NCI-H2196 treated with DMSO at 0.1 percent for 48 hours (cell line): ENCODE measurements around the gene PERCC1.
A peak's percentile ranks its signal among the peaks of the same experiment; 100 is the strongest.

Experiments used
- DNase-seq: peaks from one replicate; lab custom pipeline; 2025; ENCODE audit not compliant: unreplicated experiment; lab: John Stamatoyannopoulos, UW

Gene PERCC1

DNA sequence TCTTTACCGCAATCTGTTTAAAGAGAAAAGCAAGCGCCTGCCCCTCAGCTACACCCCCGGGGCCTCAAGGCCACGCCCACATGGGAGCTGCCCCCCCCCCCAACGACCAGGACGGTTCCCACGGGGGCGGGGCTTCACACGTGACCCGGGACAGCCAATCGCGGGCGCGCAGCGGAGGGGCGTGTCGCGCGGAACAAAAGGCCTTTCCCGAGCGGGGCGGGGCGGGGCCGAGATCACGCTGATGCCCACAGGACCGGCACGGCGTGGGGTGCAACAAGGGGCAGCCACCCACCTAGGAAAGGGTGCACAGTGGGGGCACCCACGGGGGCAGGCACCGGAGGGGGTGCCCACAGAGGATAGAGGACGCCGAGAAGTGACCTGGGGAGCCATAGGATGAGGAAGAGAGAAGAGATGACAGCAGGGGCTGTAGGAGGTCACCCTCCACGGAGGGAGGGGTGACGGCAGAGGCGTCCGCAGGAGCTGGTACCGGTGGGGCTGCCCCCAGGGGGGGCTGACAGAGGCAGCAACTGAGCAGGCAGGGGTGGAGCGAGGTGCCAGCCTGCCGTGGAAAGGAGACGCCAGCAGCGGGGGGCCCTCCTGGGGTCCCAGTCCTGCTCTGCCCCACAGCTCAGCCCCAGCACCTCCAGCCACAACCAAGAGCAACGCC, 22.6 kb upstream of the PERCC1 start:
- peak; percentile 64 for DNase-seq

GRCh38 chr16:1412847-1413246, 18.0 kb upstream of the PERCC1 start:
- DNase-seq, result no peak

DNA sequence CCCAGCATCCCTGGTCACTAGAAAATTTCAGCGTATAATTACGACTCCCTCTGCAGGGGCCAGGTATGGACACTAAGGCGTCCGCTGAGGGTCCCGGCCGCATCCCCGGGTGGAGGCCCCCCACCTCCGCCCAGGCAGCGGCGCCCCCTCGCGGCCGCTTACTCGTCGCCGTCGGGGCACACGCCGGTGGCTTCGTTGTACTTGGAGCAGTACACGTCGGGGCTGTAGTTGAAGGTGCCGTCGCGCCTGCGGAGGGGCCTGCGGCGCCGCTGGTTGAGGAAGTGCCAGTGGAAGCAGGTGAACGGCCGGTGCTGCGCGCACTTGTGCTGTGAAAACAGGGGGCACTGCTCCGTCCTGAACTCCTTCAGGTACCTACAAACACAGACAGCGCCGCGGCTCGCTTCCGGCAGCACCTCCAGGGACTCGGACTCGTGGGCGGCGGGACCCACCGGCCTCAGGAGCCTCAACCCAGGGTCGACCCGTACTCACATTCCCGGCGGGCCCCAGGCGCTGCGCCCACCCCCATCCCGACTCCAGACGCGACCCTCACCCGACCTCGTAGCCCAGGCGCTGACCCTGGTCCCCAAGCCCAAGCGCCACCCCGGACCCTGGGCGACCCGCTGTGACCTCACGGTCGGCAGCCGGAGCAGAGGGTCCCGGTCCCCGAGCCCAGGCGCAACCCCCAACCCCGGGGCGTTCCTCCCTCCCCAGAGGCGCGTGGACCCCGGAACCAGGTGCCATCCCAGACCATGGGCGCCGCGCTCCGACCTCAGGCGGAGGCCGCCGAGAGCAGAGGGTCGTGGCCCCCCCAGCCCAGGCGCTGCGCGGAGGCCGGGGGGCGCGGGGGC, 17.0 kb upstream of the PERCC1 start:
- peak; percentile 16 for DNase-seq

DNA sequence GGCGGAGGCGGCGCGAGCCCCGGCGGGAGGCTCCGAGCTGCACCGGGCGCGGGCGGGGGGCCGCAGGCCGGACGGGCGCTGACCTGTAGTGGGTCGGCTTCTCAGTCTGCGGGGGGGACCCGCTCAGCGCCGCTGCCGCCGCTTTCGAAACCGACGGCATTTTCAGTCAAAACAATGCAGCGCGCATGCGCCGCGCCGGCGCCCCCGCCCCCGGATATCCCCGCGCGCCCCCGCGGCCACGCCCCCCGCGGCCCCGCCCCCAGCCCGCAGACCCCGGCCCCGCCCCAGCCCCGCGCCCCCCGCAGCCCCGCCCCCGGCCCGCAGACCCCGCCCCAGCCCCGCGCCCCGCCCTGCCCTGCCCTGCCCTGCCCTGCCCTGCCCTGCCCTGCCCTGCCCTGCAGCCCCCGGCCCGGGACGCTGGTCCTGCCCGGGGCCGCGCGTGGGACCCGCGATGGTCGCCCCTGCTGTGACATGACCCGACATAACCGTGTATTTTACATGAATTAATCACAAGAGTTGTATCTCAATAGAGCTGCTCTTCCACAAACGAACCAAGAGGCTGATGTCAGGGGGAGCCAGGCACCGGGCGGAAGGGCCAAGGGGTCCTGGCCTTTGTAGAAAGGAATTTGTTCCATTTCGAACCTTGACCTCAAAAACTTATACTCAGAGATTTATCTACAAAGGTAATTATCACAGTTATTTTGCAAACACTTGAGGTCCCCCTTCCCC, 16.2 kb upstream of the PERCC1 start, which contains the start of gene UNKL:
Gene UNKL, minus strand, starts transcription at position 173 of the 729 bp plus-strand sequence. Its CDS starts 13 bp downstream, at position 160.
- DNase-seq, result no peak

DNA sequence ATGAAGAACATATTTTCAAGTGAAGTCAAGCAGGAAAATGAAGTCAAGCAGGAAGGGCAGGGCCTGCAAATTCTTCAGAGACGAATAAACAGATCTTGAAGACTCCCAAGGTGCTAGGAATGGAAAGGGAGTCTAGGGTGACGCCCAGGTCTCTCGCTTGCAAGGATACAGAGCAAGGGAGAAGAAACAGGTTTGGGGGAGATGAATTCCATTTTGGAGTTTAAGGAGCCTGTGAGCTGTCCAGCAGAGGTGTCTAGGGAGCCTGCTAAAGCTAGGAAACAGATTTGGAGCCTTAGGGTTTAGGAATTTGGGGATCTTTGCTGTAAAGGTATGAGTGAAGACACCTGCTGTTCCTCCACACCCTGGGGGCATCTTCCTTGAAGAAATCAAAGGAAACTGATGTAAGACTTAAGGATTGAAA, 14.3 kb upstream of the PERCC1 start:
- DNase-seq, result no peak

- DNase-seq, result no peak
Measured at GRCh38 chr16:1420111-1420539, 10.8 kb upstream of the PERCC1 start.

DNA sequence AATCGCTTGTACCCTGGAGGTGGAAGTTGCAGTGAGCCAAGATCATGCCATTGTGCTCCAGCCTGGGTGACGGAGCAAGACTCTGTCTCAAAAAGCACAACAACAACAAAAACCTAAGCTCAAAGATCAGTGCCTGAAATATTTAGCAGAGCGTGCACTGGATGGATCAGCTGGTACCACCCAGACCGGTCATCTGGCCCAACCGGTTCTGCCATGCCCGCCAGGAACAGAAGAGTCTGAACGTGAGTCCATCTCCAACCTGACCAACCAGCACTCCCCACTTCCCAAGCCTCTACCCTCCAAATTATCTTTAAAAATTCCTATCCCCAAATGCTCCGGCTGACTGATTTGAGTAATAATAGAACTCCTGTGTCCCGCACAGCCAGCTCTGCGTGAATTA, 8.8 kb upstream of the PERCC1 start:
- no peak for DNase-seq

DNA sequence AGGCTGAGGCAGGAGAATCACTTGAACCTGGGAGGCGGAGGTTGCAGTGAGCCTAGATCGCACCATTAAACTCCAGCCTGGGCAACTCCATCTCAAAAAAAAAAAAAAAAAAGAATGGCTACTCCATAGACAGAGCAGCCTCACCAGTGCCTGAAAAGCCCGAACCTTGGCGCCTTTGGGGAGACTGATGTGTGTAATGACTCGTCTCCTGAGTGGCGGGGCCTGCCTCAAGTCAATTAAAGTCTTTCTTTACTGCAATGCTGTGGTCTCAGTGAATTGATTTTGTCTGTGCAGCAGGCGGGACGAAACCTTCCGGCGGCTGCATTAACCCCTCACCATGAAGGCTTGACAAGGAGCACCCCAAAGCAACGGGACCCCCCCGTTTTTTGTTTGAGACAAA, 6.8 kb upstream of the PERCC1 start:
- DNase-seq, result no peak

- DNase-seq, result no peak
Measured at GRCh38 chr16:1425616-1426370, 5.1 kb upstream of the PERCC1 start.

GRCh38 chr16:1426734-1427471, 4.0 kb upstream of the PERCC1 start:
- no peak for DNase-seq

- no peak for DNase-seq
Measured at GRCh38 chr16:1427473-1428461, 3.1 kb upstream of the PERCC1 start.

- no peak for DNase-seq
Measured at GRCh38 chr16:1428511-1428910, 2.4 kb upstream of the PERCC1 start.

DNA sequence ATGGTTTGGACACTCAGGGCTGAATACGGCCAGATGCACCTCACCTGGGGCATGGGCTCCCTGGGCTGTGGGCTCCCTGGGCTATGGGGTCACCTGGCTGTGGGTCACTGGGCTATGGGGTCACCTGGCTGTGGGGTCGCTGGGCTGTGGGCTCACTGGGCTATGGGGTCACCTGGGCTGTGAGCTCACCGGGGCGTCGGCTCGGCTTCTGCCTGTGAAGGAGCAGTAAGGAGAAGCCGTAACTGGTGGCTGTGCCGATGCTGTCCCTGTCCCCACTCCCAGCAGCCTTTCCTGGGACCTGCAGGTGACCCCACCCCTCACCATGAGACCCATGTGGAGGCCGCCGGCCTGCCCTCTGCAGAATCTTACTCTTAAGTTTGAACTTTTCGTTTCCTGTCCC, 1.9 kb upstream of the PERCC1 start:
- DNase-seq, result no peak

GRCh38 chr16:1429631-1430030, 1.2 kb upstream of the PERCC1 start:
- DNase-seq, result no peak

DNA sequence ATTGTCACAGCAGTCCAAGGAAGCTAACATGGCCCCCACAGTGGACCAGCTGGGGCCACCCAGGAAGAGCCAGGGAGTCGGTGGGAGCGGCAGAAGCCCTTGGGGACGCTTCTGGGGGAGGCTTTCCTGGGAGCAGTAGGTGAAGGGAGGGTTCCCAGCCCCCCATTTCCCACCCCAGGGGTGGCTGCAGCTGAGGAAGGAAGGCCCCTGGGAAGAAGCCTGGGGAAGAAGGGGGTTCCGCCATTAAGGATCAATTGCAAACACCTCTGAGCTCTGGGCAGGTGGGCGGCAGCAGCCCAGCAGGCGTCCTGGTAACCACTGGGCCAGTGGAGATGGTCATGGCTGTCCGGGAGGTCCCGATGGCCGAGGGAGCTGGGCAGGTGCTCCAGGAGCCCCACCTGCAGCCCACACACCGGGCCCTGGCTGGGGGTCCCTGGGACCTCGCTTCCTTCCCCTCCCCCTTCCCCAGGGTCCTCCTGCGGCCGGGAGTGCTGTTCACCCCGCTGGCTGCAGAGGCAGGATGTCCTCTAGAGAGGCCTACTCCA, 592 bp upstream of the PERCC1 start:
- DNase-seq, result no peak

DNA sequence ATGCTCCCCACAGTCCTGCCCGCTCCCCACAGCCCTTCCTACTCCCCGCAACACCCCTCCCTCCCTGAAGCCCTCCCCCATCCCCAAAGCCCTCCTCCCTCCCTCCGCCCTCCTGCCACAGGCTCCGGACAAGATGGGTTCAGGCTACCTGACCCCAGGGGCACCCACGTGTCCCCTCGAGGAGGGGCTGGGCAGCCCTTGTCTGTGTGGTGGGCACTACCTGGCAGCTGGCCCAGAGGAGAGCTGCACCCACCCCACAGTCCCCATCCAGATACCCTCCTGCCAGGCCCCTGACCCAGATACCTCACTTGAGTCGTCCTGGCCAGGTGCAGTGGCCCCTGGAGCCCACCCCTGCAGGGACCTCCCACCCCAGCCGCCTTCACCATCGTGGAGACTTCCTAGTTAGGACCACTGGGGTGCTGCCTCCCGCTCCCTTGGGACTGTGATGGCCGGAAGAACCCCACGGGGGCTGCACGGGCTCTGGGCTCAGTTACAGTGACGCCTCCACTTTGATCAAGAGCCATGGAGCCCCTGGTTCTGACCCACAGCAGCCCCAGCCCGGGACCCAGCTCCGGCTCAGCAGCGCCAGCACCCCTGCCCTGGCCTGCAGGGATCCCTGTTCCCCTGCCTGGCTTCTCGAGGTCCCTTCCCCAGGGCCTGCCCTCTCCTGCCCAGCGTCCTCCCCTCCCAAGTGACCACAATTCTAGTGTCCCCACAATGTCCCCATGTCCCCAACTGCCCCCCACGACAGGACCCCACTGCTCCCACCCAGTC, 806 bp downstream of the PERCC1 start:
- DNase-seq, result no peak

DNA sequence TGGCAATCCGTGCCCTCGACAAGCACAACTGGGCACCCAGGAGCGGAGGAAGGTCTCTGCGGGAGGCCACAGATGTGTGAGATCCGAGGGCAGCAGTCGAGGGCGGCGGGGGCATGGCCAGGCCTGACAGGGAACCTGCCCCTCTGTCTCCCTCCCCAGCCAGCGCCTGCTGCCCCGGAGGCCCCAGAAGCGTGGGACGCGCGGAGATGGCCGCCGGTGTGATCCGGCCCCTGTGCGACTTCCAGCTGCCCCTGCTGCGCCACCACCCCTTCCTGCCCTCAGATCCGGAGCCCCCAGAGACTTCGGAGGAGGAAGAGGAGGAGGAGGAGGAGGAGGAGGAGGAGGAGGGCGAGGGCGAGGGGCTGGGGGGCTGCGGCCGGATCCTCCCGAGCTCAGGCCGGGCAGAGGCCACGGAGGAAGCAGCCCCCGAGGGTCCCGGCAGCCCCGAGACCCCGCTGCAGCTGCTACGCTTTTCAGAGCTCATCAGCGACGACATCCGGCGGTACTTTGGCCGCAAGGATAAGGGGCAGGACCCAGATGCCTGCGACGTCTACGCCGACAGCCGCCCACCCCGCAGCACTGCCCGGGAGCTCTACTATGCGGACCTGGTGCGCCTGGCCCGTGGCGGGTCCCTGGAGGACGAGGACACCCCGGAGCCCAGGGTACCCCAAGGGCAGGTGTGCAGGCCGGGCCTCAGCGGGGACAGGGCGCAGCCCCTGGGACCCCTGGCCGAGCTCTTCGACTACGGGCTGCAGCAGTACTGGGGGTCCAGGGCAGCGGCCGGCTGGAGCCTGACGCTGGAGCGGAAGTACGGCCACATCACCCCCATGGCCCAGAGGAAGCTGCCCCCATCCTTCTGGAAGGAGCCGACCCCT, 1.7 kb downstream of the PERCC1 start:
- DNase-seq, result no peak
